Measurements from ENCODE around the gene ADGRD2.

DNA sequence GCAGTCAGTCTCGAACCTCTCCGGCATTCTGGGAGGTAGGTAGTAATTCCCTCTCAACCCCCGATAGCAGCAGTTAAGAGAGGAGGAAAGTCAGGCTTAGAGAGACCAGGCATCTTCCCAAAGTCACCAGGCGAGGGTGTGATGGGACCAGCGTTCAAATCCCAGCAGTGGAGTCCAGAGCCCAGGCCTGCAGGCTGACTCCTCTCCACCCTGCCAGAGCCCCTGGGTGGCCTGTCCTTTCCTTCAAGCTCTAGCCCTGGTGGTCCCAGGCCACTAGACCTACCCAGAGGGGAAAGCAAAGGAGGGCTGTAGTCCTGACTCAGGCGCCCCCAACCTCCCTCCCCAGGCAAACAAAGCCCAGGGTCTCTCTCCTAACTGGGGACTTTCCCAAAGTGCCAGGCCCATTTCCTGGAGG is 61.2 kb downstream of the ADGRD2 start:
- TF ChIP-seq, protein P1, sequence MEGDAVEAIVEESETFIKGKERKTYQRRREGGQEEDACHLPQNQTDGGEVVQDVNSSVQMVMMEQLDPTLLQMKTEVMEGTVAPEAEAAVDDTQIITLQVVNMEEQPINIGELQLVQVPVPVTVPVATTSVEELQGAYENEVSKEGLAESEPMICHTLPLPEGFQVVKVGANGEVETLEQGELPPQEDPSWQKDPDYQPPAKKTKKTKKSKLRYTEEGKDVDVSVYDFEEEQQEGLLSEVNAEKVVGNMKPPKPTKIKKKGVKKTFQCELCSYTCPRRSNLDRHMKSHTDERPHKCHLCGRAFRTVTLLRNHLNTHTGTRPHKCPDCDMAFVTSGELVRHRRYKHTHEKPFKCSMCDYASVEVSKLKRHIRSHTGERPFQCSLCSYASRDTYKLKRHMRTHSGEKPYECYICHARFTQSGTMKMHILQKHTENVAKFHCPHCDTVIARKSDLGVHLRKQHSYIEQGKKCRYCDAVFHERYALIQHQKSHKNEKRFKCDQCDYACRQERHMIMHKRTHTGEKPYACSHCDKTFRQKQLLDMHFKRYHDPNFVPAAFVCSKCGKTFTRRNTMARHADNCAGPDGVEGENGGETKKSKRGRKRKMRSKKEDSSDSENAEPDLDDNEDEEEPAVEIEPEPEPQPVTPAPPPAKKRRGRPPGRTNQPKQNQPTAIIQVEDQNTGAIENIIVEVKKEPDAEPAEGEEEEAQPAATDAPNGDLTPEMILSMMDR (IDR thresholded peaks at IDR 0.05 in 8 of 11, conservative IDR thresholded peaks at IDR 0.05 in 3 of 11), result no peak
- no peak for TF ChIP-seq POLR2A (IDR thresholded peaks at IDR 0.05)
